ENCODE results near the gene CABLES2.
"Not testable (repeated sequence)": the region's sequence is repeated elsewhere in the genome, so short reads cannot be mapped to it uniquely, and the experiment has no call there.

CABLES2 gene

GRCh38 chr20:62374331-62375152, 32.5 kb downstream of the CABLES2 start:
- no peak overlapping the region for H3K4me3 ChIP-seq (ENCODE audit: low read length, poor library complexity, severe bottlenecking)
- H3K9me2 ChIP-seq (replicated peaks; ENCODE audit: low read depth, low read length): no peaks in the 10 kb centered on the region
- H4K20me1 ChIP-seq (ENCODE audit: insufficient read depth, low read length, poor library complexity, severe bottlenecking): no peaks in the 10 kb centered on the region
- no peaks in the 10 kb centered on the region for H3K36me3 ChIP-seq (ENCODE audit: insufficient read depth, low read length)
- H3K4me2 ChIP-seq (ENCODE audit: low read depth, low read length, poor library complexity, severe bottlenecking): no peak overlapping the region
- H3K79me2 ChIP-seq (ENCODE audit: insufficient read depth, low read length): no peaks in the 10 kb centered on the region
- no peaks in the 10 kb centered on the region for H3F3A ChIP-seq (ENCODE audit: low read depth)
- no peaks in the 10 kb centered on the region for H3K9me3 ChIP-seq (ENCODE audit: insufficient read depth, low read depth, low read length)
- H2AFZ ChIP-seq (ENCODE audit: low read length): no peak overlapping the region
- H3K9ac ChIP-seq (ENCODE audit: low read depth, low read length, poor library complexity, severe bottlenecking): no peak overlapping the region
- no peaks in the 10 kb centered on the region for H3K27me3 ChIP-seq (ENCODE audit: insufficient read depth, low read length, poor library complexity, severe bottlenecking)
- TF ChIP-seq EZH2phosphoT487 (IDR thresholded peaks at IDR 0.05; ENCODE audit: borderline replicate concordance): no peak
- TF ChIP-seq, protein P1, sequence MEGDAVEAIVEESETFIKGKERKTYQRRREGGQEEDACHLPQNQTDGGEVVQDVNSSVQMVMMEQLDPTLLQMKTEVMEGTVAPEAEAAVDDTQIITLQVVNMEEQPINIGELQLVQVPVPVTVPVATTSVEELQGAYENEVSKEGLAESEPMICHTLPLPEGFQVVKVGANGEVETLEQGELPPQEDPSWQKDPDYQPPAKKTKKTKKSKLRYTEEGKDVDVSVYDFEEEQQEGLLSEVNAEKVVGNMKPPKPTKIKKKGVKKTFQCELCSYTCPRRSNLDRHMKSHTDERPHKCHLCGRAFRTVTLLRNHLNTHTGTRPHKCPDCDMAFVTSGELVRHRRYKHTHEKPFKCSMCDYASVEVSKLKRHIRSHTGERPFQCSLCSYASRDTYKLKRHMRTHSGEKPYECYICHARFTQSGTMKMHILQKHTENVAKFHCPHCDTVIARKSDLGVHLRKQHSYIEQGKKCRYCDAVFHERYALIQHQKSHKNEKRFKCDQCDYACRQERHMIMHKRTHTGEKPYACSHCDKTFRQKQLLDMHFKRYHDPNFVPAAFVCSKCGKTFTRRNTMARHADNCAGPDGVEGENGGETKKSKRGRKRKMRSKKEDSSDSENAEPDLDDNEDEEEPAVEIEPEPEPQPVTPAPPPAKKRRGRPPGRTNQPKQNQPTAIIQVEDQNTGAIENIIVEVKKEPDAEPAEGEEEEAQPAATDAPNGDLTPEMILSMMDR (conservative IDR thresholded peaks at IDR 0.05; ENCODE audit: low read length): no peak
- H3K4me1 ChIP-seq (ENCODE audit: insufficient read depth, low read length, poor library complexity, severe bottlenecking): no peaks in the 10 kb centered on the region

- H3K9me2 ChIP-seq (replicated peaks; ENCODE audit: low read depth, low read length); H3K27me3 ChIP-seq (ENCODE audit: insufficient read depth, low read length, poor library complexity, severe bottlenecking); H3K4me1 ChIP-seq (ENCODE audit: insufficient read depth, low read length, poor library complexity, severe bottlenecking); H3F3A ChIP-seq (ENCODE audit: low read depth); H3K36me3 ChIP-seq (ENCODE audit: insufficient read depth, low read length); H3K79me2 ChIP-seq (ENCODE audit: insufficient read depth, low read length); H3K4me3 ChIP-seq (ENCODE audit: low read length, poor library complexity, severe bottlenecking); H4K20me1 ChIP-seq (ENCODE audit: insufficient read depth, low read length, poor library complexity, severe bottlenecking); H3K9me3 ChIP-seq (ENCODE audit: insufficient read depth, low read depth, low read length); H2AFZ ChIP-seq (ENCODE audit: low read length); H3K4me2 ChIP-seq (ENCODE audit: low read depth, low read length, poor library complexity, severe bottlenecking); H3K9ac ChIP-seq (ENCODE audit: low read depth, low read length, poor library complexity, severe bottlenecking): not testable (repeated sequence)
Measured at GRCh38 chr20:62373631-62374179, 33.4 kb downstream of the CABLES2 start.

DNA sequence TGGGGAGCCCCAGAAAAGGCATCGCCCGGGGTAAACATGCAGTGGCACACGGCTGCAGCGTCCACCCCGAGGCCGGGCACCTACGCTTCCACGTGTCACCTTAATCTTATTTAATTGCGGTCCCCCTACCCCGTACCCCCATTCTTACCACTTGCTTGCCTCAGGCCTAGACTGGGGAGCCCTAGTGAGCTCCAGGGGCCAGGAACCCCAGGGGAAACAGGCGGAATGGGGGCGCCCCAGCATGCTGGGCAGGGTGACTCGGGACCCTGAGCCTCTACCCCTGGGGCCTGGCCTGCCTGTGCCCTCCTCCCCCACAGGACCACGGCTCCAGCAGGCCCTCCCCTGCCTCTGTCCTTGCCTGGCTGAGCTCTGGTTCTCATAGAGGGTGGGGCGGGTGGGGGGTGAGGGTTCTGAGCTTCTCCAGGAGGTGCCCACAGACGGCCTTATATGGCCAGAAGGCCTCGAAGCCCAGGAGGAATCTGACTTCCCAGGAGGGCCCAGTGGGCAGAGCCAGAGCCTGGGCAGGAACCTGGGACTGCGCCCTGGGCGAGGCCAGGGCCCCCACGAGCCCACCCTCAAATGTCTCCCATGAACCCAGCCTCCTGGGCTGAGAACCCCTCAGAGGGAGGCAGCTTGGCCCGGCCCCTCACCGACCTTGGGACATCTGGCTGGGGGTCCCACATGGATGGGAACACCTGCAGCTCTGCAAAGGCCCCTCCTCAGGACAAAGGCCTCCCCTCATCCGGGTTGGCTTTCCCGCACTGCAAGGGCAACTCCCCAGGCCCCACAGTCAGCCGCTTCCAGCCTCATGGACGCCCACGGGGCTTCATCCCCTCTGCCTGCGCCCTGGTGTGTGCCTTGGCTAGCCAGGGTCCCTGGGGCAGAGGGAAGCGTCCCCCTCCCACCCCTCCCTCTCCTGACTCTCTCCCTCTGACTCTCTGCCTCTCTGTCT, 34.8 kb downstream of the CABLES2 start:
- H3K27me3 ChIP-seq (ENCODE audit: insufficient read depth, low read length, poor library complexity, severe bottlenecking): no peaks in the 10 kb centered on the region
- H3K4me2 ChIP-seq (ENCODE audit: low read depth, low read length, poor library complexity, severe bottlenecking): no peak overlapping the region
- no peak overlapping the region for H2AFZ ChIP-seq (ENCODE audit: low read length)
- H4K20me1 ChIP-seq (ENCODE audit: insufficient read depth, low read length, poor library complexity, severe bottlenecking): no peaks in the 10 kb centered on the region
- H3K79me2 ChIP-seq (ENCODE audit: insufficient read depth, low read length): no peaks in the 10 kb centered on the region
- H3F3A ChIP-seq (ENCODE audit: low read depth): no peaks in the 10 kb centered on the region
- no peak for TF ChIP-seq EZH2phosphoT487 (IDR thresholded peaks at IDR 0.05; ENCODE audit: borderline replicate concordance)
- TF ChIP-seq, protein P1 (conservative IDR thresholded peaks at IDR 0.05; ENCODE audit: low read length): no peak
- no peaks in the 10 kb centered on the region for H3K9me3 ChIP-seq (ENCODE audit: insufficient read depth, low read depth, low read length)
- no peak overlapping the region for H3K4me3 ChIP-seq (ENCODE audit: low read length, poor library complexity, severe bottlenecking)
- no peaks in the 10 kb centered on the region for H3K36me3 ChIP-seq (ENCODE audit: insufficient read depth, low read length)
- no peak overlapping the region for H3K9ac ChIP-seq (ENCODE audit: low read depth, low read length, poor library complexity, severe bottlenecking)
- no peaks in the 10 kb centered on the region for H3K4me1 ChIP-seq (ENCODE audit: insufficient read depth, low read length, poor library complexity, severe bottlenecking)
- H3K9me2 ChIP-seq (replicated peaks; ENCODE audit: low read depth, low read length): no peaks in the 10 kb centered on the region
